GM10248 (cell line): Measurements from ENCODE around the gene C9orf43.
"Not testable (repeated sequence)": the region's sequence is repeated elsewhere in the genome, so short reads cannot be mapped to it uniquely, and the experiment has no call there.

Experiments
- CTCF ChIA-PET: fragments of 300-600 bp; sonication (Branson Sonifier 250); formaldehyde crosslinking; extraction: SDS; loops from one replicate; lab custom pipeline; 2021; ENCODE audit warnings: antibody characterized with exemption; lab: Yijun Ruan, JAX
- POLR2A ChIA-PET: fragments of 350-650 bp; sonication (Branson Sonifier 250); formaldehyde crosslinking; extraction: SDS; loops from one replicate; lab custom pipeline; 2020; ENCODE audit warnings: antibody characterized with exemption; lab: Yijun Ruan, JAX
- DNase-seq: peaks from one replicate; pipeline ENCODE4 v3.0.0; 2012; ENCODE audit errors: extremely low spot score
- TF ChIP-seq, protein P1 (sequence below): IDR thresholded peaks from 2 replicates; pipeline ENCODE4 v1.5.1; 2012; ENCODE audit warnings: mild to moderate bottlenecking, low read depth; ENCODE audit errors: extremely low read depth, missing control alignments, control extremely low read depth

The C9orf43 gene, protein sequence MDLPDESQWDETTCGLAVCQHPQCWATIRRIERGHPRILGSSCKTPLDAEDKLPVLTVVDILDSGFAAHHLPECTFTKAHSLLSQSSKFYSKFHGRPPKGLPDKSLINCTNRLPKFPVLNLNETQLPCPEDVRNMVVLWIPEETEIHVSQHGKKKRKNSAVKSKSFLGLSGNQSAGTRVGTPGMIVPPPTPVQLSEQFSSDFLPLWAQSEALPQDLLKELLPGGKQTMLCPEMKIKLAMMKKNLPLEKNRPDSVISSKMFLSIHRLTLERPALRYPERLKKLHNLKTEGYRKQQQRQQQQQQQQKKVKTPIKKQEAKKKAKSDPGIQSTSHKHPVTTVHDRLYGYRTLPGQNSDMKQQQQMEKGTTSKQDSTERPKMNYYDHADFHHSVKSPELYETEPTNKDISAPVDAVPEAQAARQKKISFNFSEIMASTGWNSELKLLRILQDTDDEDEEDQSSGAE

DNA sequence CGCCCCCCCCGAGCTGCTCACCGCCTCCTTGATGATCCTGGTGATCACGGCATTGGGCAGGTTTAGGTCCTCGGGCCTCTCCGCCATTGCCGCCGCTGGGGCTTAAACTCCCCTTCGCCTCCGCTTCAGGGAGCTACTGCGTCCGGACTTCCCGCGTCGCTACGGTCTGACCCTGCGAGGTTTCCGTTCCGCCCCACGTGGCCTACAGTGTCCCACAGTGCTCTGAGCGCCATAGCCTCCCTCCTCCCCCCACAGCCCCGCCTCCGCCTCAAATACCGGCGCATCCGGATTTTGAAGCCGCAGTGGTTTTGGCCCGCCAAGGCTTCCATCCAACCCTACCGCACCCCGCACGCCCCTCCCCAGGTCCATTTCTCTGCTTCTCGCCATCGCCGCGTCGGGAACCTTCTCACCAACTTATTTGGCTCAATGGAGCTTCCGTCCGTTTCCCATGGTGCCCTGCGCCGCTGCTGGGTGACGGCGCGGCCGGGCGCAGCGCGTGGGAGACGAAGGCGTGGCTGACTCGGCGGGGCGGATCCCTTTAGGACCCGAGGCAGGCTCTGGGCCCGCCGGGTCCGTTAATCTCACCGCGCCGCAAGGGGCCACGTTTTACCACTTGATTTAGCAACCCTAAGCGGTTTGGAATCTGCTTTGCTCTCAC lies at the start of gene C9orf43, which contains the start of gene POLE3:
Gene C9orf43 (plus strand): TSS at position 541 of the 658 bp plus-strand sequence. CDS start 2,747 bp downstream, outside the sequence.
Gene POLE3 (minus strand): TSS at position 469 of the 658 bp plus-strand sequence. CDS start 382 bp downstream, at position 87.
- ChIA-PET POLR2A (interaction anchor here (0.7 to 1.3 kb wide), 5 partner anchors 9 to 189 kb away, joined by 3 to 7 read pairs (median 4); partner anchors contain the start of genes ALAD, CDC26, FKBP15 and PRPF4), CTCF (interaction anchor here (1.0 to 11.7 kb wide), 7 partner anchors 10 to 247 kb away, joined by 3 to 96 read pairs (median 5); partner anchors contain the start of genes ALAD, CDC26 and PRPF4)
- TF ChIP-seq, protein P1, sequence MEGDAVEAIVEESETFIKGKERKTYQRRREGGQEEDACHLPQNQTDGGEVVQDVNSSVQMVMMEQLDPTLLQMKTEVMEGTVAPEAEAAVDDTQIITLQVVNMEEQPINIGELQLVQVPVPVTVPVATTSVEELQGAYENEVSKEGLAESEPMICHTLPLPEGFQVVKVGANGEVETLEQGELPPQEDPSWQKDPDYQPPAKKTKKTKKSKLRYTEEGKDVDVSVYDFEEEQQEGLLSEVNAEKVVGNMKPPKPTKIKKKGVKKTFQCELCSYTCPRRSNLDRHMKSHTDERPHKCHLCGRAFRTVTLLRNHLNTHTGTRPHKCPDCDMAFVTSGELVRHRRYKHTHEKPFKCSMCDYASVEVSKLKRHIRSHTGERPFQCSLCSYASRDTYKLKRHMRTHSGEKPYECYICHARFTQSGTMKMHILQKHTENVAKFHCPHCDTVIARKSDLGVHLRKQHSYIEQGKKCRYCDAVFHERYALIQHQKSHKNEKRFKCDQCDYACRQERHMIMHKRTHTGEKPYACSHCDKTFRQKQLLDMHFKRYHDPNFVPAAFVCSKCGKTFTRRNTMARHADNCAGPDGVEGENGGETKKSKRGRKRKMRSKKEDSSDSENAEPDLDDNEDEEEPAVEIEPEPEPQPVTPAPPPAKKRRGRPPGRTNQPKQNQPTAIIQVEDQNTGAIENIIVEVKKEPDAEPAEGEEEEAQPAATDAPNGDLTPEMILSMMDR, result peak; percentile 1
- DNase-seq, result peak; percentile 95

DNA sequence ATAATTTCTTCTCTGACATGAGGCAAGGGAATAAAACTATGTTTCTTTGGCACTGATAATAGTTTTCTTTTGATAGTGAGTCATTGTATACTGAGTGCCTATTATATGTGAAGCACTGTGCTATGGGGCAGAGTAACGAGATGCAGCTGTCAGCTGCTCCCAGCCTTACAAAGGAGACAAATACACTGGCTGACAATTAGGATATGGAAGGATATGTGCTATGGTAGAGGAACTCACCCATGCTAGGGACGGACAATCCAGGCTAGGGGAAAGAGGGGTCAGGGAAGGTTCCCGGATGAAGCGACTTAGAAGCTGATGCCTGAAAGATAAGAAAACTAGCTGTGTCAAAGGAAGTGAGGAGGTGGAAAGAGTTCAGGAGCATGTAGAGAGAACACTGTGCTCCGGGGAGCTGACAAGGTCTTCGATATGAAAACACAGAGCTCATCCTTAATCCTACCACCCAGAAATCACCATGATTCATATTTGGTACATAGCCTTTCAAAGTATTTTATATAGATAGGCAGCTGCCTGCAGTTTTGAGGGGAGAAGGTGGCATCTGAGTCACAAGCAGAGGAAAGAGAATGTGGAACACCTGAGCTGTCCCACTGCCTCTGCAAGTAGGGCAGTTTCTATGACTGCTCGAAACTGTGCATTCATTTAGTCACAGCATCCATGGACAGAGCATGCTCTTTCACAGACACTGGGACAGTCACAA lies 49.1 kb upstream of the C9orf43 start:
- ChIA-PET CTCF (interaction anchor here (1.0 to 3.6 kb wide), 2 partner anchors 12 to 13 kb away, joined by 3 to 15 read pairs; partner anchors contain the start of gene BSPRY), POLR2A (no interaction called here)
- TF ChIP-seq, protein P1, result no peak
- no peak for DNase-seq

DNA sequence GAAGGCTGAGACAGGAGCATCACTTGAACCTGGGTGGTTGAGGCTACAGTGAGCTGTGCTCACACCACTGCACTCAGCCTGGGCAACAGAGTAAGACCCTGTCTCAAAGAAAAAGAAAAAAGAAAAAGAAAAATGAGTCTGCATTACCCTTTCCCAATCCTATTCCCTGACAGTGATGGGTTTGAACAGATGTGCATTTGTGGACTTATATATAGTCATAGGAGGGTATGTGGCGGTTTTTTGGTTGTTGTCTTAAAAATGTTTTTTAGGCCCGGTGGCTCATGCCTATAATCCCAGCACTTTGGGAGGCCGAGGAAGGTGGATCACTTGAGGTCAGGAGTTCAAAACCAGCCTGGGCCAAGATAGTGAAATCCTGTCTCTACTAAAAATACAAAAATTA lies 47.2 kb upstream of the C9orf43 start:
- POLR2A ChIA-PET, result interaction anchor here (0.6 kb wide), 1 partner anchor 13 kb away, joined by 11 read pairs; no protein-coding TSS in a partner anchor
- CTCF ChIA-PET, result interaction anchor here (1.2 kb wide), 1 partner anchor 12 kb away, joined by 7 read pairs; no protein-coding TSS in a partner anchor
- TF ChIP-seq, protein P1, result no peak
- DNase-seq, result no peak

DNA sequence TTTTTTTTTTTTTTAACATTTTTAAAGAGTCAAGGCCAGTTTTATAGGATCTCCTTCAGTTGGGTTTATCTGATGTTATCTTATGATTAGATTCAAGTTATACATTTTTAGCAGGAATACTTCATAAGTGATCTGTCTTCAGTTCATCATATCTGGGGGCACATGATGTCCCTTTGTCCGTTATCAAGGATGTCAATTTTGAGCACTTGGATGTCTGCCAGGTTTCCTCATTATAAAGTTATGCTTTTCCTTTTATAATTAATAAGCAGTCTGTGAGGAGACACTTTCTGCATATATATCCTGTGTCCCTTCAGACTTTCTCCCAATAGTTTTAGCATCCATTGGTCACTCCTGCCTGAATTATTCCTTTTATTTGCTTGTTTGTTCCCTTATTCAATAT lies 45.6 kb upstream of the C9orf43 start:
- no peak for DNase-seq
- ChIA-PET POLR2A (no interaction called here), CTCF (interaction anchor here (1.2 kb wide), 1 partner anchor 290 kb away, joined by 3 read pairs; no protein-coding TSS in a partner anchor)
- TF ChIP-seq, protein P1, result no peak

DNA sequence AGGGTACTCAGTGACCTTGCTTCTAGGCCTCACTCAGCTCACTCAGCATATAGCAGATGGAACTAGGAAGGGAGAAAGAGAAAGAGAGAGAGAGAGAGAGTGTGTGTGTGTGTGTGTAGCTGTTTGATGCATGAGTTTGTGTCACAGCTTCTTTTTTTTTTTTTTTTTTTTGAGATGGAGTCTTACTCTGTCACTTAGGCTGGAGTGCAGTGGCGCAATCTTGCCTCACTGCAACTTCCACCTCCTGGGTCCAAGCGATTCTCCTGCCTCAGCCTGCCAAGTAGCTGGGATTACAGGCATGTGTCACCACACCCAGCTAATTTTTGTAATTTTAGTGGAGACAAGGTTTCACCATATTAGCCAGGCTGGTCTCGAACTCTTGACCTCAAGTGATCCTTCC lies 44.9 kb upstream of the C9orf43 start:
- CTCF ChIA-PET, result interaction anchor here (1.2 to 1.7 kb wide), 2 partner anchors 17 to 289 kb away, joined by 3 to 6 read pairs; partner anchors contain the start of gene BSPRY
- POLR2A ChIA-PET, DNase-seq: not testable (repeated sequence)

DNA sequence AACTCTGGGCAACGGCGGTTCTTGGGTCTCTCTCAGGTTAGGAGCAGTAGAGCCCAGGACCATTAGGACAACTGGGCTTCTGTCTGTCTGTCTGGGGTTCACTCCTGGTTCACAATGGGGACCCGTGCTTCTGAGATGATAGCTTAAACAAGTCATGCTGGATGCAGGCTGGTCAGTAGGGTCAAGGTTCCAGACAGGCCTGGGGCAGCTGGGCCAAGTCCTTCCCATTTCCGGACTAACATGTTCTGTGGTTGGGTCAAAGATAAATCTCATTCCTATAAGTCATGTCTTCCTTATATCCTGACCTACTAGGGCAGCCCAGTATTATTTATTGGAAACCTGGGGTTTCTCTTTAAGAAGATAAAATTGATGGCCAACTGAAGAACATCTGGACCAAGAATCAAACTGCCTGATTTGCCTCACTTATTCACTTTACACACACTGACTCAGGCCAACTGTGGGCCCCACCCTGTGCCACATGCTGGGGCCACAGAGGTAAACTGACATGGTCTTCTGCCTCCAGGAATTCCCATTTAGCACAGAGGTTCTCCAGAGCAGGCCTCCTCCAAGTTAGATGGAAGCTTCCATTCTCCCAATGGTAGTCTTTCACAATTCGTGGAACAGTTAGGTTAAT lies 42.1 kb upstream of the C9orf43 start:
- POLR2A ChIA-PET, result no interaction called here
- TF ChIP-seq, protein P1, result no peak
- DNase-seq, result no peak
- CTCF ChIA-PET, result interaction anchor here (1.0 kb wide), 1 partner anchor 18 kb away, joined by 3 read pairs; no protein-coding TSS in a partner anchor
